ENCODE data around the gene PIK3CA.
A peak's percentile ranks its signal among the peaks of the same experiment; 100 is the strongest.

PIK3CA gene

DNA sequence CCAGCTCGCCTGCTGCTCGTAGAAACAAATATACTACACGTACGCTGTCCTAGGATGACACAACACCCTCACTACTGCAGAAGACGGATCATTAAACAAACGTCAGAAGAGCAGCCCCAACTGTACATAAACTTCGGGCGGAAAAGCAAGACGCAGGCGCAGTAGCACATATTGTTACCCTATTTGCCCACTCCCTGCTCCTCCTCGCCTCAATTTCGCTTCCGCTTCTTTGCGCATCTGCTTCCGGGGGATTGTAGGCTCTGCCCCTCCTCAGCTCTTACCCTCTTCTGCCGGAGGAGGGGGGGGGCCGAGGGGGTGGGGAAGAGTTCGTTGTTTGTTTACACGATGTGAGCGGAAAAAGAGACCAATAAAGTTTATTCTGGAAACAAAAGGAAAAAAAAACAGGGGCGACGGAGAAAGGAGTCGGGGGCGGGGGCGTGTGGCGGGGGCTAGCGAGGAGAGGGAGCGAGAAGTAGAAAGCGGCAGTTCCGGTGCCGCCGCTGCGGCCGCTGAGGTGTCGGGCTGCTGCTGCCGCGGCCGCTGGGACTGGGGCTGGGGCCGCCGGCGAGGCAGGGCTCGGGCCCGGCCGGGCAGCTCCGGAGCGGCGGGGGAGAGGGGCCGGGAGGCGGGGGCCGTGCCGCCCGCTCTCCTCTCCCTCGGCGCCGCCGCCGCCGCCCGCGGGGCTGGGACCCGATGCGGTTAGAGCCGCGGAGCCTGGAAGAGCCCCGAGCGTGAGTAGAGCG lies at the start of gene PIK3CA:
Gene PIK3CA (plus strand): TSS at position 485 of the 743 bp plus-strand sequence. CDS start 50,469 bp downstream, outside the sequence.
- TF ChIP-seq CTCF (IDR thresholded peaks at IDR 0.05; ENCODE audit: low read depth, low read length): no peak
- H3K27ac ChIP-seq: peak within 1 kb of the TSS; percentile 85
- H3K36me3 ChIP-seq: no peaks in the 10 kb centered on the region

DNA sequence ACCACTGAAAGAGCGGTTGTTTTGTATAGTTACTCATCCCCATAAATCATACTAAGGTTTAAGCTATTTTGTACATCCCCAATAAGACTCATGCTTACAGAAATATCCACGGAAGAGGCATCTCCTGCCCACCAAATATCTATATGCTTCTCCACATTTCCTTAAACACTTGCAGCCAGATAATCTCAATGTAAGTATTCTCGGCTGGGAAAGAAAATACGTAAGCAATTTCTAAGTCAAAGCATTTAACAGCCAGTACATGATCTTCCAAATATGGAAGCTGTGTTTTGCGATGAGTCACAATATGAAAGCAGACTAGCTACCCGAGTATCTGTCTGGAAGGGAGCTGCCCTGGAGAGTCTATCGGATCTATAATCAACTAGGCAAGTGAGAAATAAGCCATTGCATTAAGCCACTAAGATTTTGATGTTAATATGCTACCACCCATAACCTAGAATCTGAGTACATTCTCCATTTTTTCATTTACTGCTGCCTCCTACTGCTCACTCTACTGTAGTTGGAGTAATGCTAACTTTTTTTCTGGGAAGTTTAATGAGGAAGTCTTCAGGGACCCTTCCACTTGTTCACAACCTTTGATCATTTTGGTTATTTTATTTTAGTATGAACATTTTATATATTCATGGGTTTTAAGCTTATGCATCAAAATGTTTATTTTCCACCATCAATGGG lies 49.6 kb upstream of the PIK3CA start:
- Histone ChIP-seq H3K4me3 (ENCODE audit: low read depth, low read length) (no peak overlapping the region), H3K36me3 (no peaks in the 10 kb centered on the region), H3K9me3 (ENCODE audit: severe bottlenecking) (no peaks in the 10 kb centered on the region), H3K27me3 (ENCODE audit: insufficient read depth, low read depth, severe bottlenecking) (no peaks in the 10 kb centered on the region), H3K27ac (no peak overlapping the region)
- TF ChIP-seq CTCF (IDR thresholded peaks at IDR 0.05; ENCODE audit: low read depth, low read length): no peak
- no peak for DNase-seq

More for the DNA sequence above, at the start of gene PIK3CA:
- DNase-seq: peak; percentile 95
- no peaks in the 10 kb centered on the region for H3K27me3 ChIP-seq (ENCODE audit: insufficient read depth, low read depth, severe bottlenecking)
- H3K9me3 ChIP-seq (ENCODE audit: severe bottlenecking): no peaks in the 10 kb centered on the region
- H3K4me3 ChIP-seq (ENCODE audit: low read depth, low read length): peak within 1 kb of the TSS; percentile 67

DNA sequence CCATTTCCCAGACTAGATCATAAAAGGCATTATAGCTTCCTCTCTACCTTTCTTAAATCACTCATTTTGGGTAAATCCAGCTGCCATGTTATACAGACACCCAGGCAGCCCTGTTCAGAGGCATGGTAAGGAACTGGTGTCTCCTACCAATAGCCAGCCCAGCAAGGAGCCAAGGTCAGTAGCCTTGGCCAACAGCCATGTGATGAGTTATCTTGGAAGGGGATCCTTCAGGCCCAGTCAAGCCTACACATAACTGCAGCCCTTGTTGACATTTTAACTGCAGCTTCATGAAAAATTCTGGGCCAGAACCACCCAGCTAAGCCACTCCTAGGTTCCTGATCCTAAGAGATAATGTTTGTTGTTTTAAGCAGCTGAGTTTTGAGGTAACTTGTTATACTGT lies 47.5 kb upstream of the PIK3CA start:
- DNase-seq: no peak
- H3K36me3 ChIP-seq: no peaks in the 10 kb centered on the region
- no peak overlapping the region for H3K4me3 ChIP-seq (ENCODE audit: low read depth, low read length)
- H3K27ac ChIP-seq: no peak overlapping the region
- no peaks in the 10 kb centered on the region for H3K9me3 ChIP-seq (ENCODE audit: severe bottlenecking)
- no peak for TF ChIP-seq CTCF (IDR thresholded peaks at IDR 0.05; ENCODE audit: low read depth, low read length)
- no peaks in the 10 kb centered on the region for H3K27me3 ChIP-seq (ENCODE audit: insufficient read depth, low read depth, severe bottlenecking)

- no peaks in the 10 kb centered on the region for H3K9me3 ChIP-seq (ENCODE audit: severe bottlenecking)
- no peak for DNase-seq
These were observed 42.3 kb upstream of the PIK3CA start for GRCh38 chr3:179105881-179106280.

GRCh38 chr3:179107617-179108016 lies 40.5 kb upstream of the PIK3CA start:
- TF ChIP-seq CTCF (IDR thresholded peaks at IDR 0.05; ENCODE audit: low read depth, low read length): no peak
- Histone ChIP-seq H3K9me3 (ENCODE audit: severe bottlenecking) (no peaks in the 10 kb centered on the region), H3K4me3 (ENCODE audit: low read depth, low read length) (no peak overlapping the region), H3K36me3 (no peaks in the 10 kb centered on the region), H3K27ac (no peak overlapping the region), H3K27me3 (ENCODE audit: insufficient read depth, low read depth, severe bottlenecking) (no peaks in the 10 kb centered on the region)
- DNase-seq: no peak

More at GRCh38 chr3:179105881-179106280, 42.3 kb upstream of the PIK3CA start:
- H3K4me3 ChIP-seq (ENCODE audit: low read depth, low read length): no peak overlapping the region
- H3K27ac ChIP-seq: no peak overlapping the region
- no peaks in the 10 kb centered on the region for H3K36me3 ChIP-seq
- no peak for TF ChIP-seq CTCF (IDR thresholded peaks at IDR 0.05; ENCODE audit: low read depth, low read length)
- H3K27me3 ChIP-seq (ENCODE audit: insufficient read depth, low read depth, severe bottlenecking): no peaks in the 10 kb centered on the region

Data from WERI-Rb-1 (cell line).